Measurements from ENCODE around the gene MRPL23.

GRCh38 chr11:1930462-1930830 is 16.7 kb upstream of the MRPL23 start:
- TF ChIP-seq, protein P1, sequence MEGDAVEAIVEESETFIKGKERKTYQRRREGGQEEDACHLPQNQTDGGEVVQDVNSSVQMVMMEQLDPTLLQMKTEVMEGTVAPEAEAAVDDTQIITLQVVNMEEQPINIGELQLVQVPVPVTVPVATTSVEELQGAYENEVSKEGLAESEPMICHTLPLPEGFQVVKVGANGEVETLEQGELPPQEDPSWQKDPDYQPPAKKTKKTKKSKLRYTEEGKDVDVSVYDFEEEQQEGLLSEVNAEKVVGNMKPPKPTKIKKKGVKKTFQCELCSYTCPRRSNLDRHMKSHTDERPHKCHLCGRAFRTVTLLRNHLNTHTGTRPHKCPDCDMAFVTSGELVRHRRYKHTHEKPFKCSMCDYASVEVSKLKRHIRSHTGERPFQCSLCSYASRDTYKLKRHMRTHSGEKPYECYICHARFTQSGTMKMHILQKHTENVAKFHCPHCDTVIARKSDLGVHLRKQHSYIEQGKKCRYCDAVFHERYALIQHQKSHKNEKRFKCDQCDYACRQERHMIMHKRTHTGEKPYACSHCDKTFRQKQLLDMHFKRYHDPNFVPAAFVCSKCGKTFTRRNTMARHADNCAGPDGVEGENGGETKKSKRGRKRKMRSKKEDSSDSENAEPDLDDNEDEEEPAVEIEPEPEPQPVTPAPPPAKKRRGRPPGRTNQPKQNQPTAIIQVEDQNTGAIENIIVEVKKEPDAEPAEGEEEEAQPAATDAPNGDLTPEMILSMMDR (IDR thresholded peaks at IDR 0.05 in 2 of 3, conservative IDR thresholded peaks at IDR 0.05 in 1 of 3; ENCODE audit: borderline replicate concordance in 1 of 3, insufficient read depth in 1 of 3, low read depth in 2 of 3, low read length in 2 of 3), result no peak
- no peak for TF ChIP-seq JUND (IDR thresholded peaks at IDR 0.05)
- TF ChIP-seq EZH2 (IDR thresholded peaks at IDR 0.05), result no peak
- TF ChIP-seq POLR2A (IDR thresholded peaks at IDR 0.05; ENCODE audit: borderline replicate concordance, extremely low read depth, insufficient read depth, insufficient read length), result no peak
- no peak for TF ChIP-seq EZH2phosphoT487 (IDR thresholded peaks at IDR 0.05; ENCODE audit: borderline replicate concordance)

Data from HCT116 (cell line).